Trophoblast cell (in vitro differentiated cells and primary cell): ENCODE results near the gene RIMS1.

Source experiments
- DNase-seq, 2 donors: peaks; one replicate each; pipeline ENCODE4 v3.0.0-alpha.2; 2016
- H2AFZ ChIP-seq: 2 replicates; pipeline ENCODE4 v1.6.1; 2013; ENCODE audit warnings: low read length, moderate library complexity, mild to moderate bottlenecking; ENCODE audit not compliant: insufficient read depth, poor library complexity
- H2AK5ac ChIP-seq: 2 replicates; pipeline ENCODE4 v1.6.1; 2013; ENCODE audit warnings: mild to moderate bottlenecking, low read length
- H2BK120ac ChIP-seq: 2 replicates; pipeline ENCODE4 v1.6.1; 2013; ENCODE audit warnings: low read length, mild to moderate bottlenecking, moderate library complexity; ENCODE audit not compliant: insufficient read depth, poor library complexity
- H2BK12ac ChIP-seq: 2 replicates; pipeline ENCODE4 v1.6.1; 2013; ENCODE audit warnings: mild to moderate bottlenecking, low read length, moderate library complexity
- H2BK5ac ChIP-seq: 2 replicates; pipeline ENCODE4 v1.6.1; 2013; ENCODE audit warnings: low read length, low read depth, moderate library complexity, mild to moderate bottlenecking; ENCODE audit not compliant: poor library complexity
- H3K14ac ChIP-seq: 2 replicates; pipeline ENCODE4 v1.6.1; 2013; ENCODE audit warnings: mild to moderate bottlenecking, low read length
- H3K18ac ChIP-seq: 2 replicates; pipeline ENCODE4 v1.6.1; 2013; ENCODE audit warnings: mild to moderate bottlenecking, low read length
- H3K23ac ChIP-seq: 2 replicates; pipeline ENCODE4 v1.6.1; 2013; ENCODE audit warnings: low read length
- H3K27ac ChIP-seq: 2 replicates; pipeline ENCODE4 v1.5.1; 2013; ENCODE audit warnings: low read depth, mild to moderate bottlenecking, inconsistent platforms, low read length, moderate library complexity
- H3K27me3 ChIP-seq: 2 replicates; pipeline ENCODE4 v1.6.1; 2013; ENCODE audit warnings: inconsistent platforms, mild to moderate bottlenecking, low read length, moderate library complexity; ENCODE audit not compliant: insufficient read depth
- H3K36me3 ChIP-seq, 2 experiments: 1 replicate in 1 of 2; 2 replicates in 1 of 2; pipeline ENCODE4 v1.6.1; 2013; ENCODE audit warnings: low read length in 2 of 2, mild to moderate bottlenecking in 2 of 2, moderate library complexity in 1 of 2; ENCODE audit not compliant: insufficient read depth in 2 of 2, control insufficient read depth in 1 of 2
- H3K4ac ChIP-seq: 2 replicates; pipeline ENCODE4 v1.6.1; 2013; ENCODE audit warnings: low read depth, mild to moderate bottlenecking, low read length, moderate library complexity
- H3K4me1 ChIP-seq, 2 experiments: 1 replicate in 1 of 2; 2 replicates in 1 of 2; pipeline ENCODE4 v1.6.1; 2013; ENCODE audit warnings: low read length in 2 of 2, mild to moderate bottlenecking in 2 of 2, moderate library complexity in 1 of 2; ENCODE audit not compliant: insufficient read depth in 2 of 2, control insufficient read depth in 1 of 2
- H3K4me2 ChIP-seq: 2 replicates; pipeline ENCODE4 v1.6.1; 2013; ENCODE audit warnings: inconsistent platforms, mild to moderate bottlenecking, low read length, moderate library complexity
- H3K4me3 ChIP-seq: 2 replicates; pipeline ENCODE4 v1.5.1; 2013; ENCODE audit warnings: mild to moderate bottlenecking, low read depth, low read length, inconsistent platforms
- H3K79me1 ChIP-seq: one replicate; pipeline ENCODE4 v1.6.1; 2013; ENCODE audit warnings: low read length
- H3K79me2 ChIP-seq: 2 replicates; pipeline ENCODE4 v1.6.1; 2013; ENCODE audit warnings: low read length, mild to moderate bottlenecking; ENCODE audit not compliant: control insufficient read depth, insufficient read depth, poor library complexity
- H3K9ac ChIP-seq: 2 replicates; pipeline ENCODE4 v1.6.1; 2013; ENCODE audit warnings: mild to moderate bottlenecking, low read length
- H3K9me3 ChIP-seq: 2 replicates; pipeline ENCODE4 v1.6.1; 2013; ENCODE audit warnings: low read depth, mild to moderate bottlenecking, control low read depth, inconsistent platforms, low read length; ENCODE audit not compliant: insufficient read depth
- H4K12ac ChIP-seq: 2 replicates; pipeline ENCODE4 v1.6.1; 2013; ENCODE audit warnings: low read depth, mild to moderate bottlenecking, low read length, moderate library complexity
- H4K8ac ChIP-seq: 2 replicates; pipeline ENCODE4 v1.6.1; 2013; ENCODE audit warnings: low read depth, mild to moderate bottlenecking, low read length, moderate library complexity
- H4K91ac ChIP-seq: one replicate; pipeline ENCODE4 v1.6.1; 2013; ENCODE audit warnings: low read depth, mild to moderate bottlenecking, low read length, moderate library complexity
- WGBS: extraction: QIAGEN DNeasy Blood & Tissue Kit; methylation state at CpG from one replicate; pipeline ENCODE4 v1.1.7; 2013; ENCODE audit warnings: missing lambda C conversion rate; ENCODE audit not compliant: insufficient read length, insufficient coverage; ENCODE audit errors: extremely low coverage; 5-methylcytosine and 5-hydroxymethylcytosine counted together

RIMS1 gene

GRCh38 chr6:72078096-72078495, 191.7 kb downstream of the RIMS1 start:
- Histone ChIP-seq H2BK5ac (no peak overlapping the region), H4K91ac (no peak overlapping the region), H3K9ac (no peak overlapping the region), H2BK120ac (no peak overlapping the region), H2BK12ac (no peak overlapping the region), H3K14ac (no peak overlapping the region), H3K4me2 (no peak overlapping the region), H3K9me3 (no peaks in the 10 kb centered on the region), H3K79me2 (no peaks in the 10 kb centered on the region), H3K27me3 (no peaks in the 10 kb centered on the region), H3K79me1 (no peaks in the 10 kb centered on the region), H3K27ac (no peak overlapping the region), H3K4me3 (no peak overlapping the region), H3K23ac (no peak overlapping the region), H4K8ac (no peak overlapping the region), H3K18ac (no peak overlapping the region), H4K12ac (no peak overlapping the region), H3K4ac (no peak overlapping the region), H3K4me1 (no peaks in the 10 kb centered on the region), H3K36me3 (no peaks in the 10 kb centered on the region), H2AFZ (no peak overlapping the region), H2AK5ac (no peak overlapping the region)
- no CpG with 5 or more reads among the region's 1 CpG for WGBS
- DNase-seq: no peak

- H3K36me3 ChIP-seq: no peaks in the 10 kb centered on the region
- no CpG with 5 or more reads among the region's 2 CpGs for WGBS
- no peak overlapping the region for H2AFZ ChIP-seq
- H3K14ac ChIP-seq: no peak overlapping the region
- no peak for DNase-seq
- no peak overlapping the region for H3K18ac ChIP-seq
- no peak overlapping the region for H2BK12ac ChIP-seq
- no peak overlapping the region for H3K9ac ChIP-seq
- no peak overlapping the region for H4K12ac ChIP-seq
- no peak overlapping the region for H2BK5ac ChIP-seq
- no peaks in the 10 kb centered on the region for H3K79me2 ChIP-seq
- H2AK5ac ChIP-seq: no peak overlapping the region
- no peak overlapping the region for H3K4ac ChIP-seq
- H3K4me1 ChIP-seq: no peaks in the 10 kb centered on the region
- H3K23ac ChIP-seq: no peak overlapping the region
- no peak overlapping the region for H3K27ac ChIP-seq
- H3K4me2 ChIP-seq: no peak overlapping the region
- no peak overlapping the region for H3K4me3 ChIP-seq
- H3K27me3 ChIP-seq: no peaks in the 10 kb centered on the region
- H4K8ac ChIP-seq: no peak overlapping the region
- no peak overlapping the region for H2BK120ac ChIP-seq
- no peaks in the 10 kb centered on the region for H3K79me1 ChIP-seq
- H4K91ac ChIP-seq: no peak overlapping the region
- no peaks in the 10 kb centered on the region for H3K9me3 ChIP-seq
These were observed 194.1 kb downstream of the RIMS1 start for GRCh38 chr6:72080260-72080941.

- H4K12ac ChIP-seq: no peak overlapping the region
- no peak overlapping the region for H4K91ac ChIP-seq
- H2BK120ac ChIP-seq: no peak overlapping the region
- H4K8ac ChIP-seq: no peak overlapping the region
- H2BK5ac ChIP-seq: no peak overlapping the region
- H3K23ac ChIP-seq: no peak overlapping the region
- no peak overlapping the region for H2AFZ ChIP-seq
- no peaks in the 10 kb centered on the region for H3K36me3 ChIP-seq
- H3K79me1 ChIP-seq: no peaks in the 10 kb centered on the region
- no peak overlapping the region for H2AK5ac ChIP-seq
- no peak overlapping the region for H3K14ac ChIP-seq
- H3K9me3 ChIP-seq: no peaks in the 10 kb centered on the region
- no peak overlapping the region for H3K4ac ChIP-seq
- H3K4me2 ChIP-seq: no peak overlapping the region
- no peaks in the 10 kb centered on the region for H3K79me2 ChIP-seq
- no peak overlapping the region for H3K4me3 ChIP-seq
- no peaks in the 10 kb centered on the region for H3K27me3 ChIP-seq
- DNase-seq: no peak
- H3K27ac ChIP-seq: no peak overlapping the region
- no peaks in the 10 kb centered on the region for H3K4me1 ChIP-seq
- H3K18ac ChIP-seq: no peak overlapping the region
- no peak overlapping the region for H3K9ac ChIP-seq
- H2BK12ac ChIP-seq: no peak overlapping the region
These were observed 195.5 kb downstream of the RIMS1 start for GRCh38 chr6:72081871-72082270.

GRCh38 chr6:72083976-72084375, 197.6 kb downstream of the RIMS1 start:
- H4K91ac ChIP-seq: no peak overlapping the region
- H3K9ac ChIP-seq: no peak overlapping the region
- no peaks in the 10 kb centered on the region for H3K4me1 ChIP-seq
- no peak overlapping the region for H4K12ac ChIP-seq
- H3K23ac ChIP-seq: no peak overlapping the region
- H3K4me3 ChIP-seq: no peak overlapping the region
- DNase-seq: no peak
- no peak overlapping the region for H2AK5ac ChIP-seq
- no peaks in the 10 kb centered on the region for H3K79me1 ChIP-seq
- no peak overlapping the region for H2BK12ac ChIP-seq
- H4K8ac ChIP-seq: no peak overlapping the region
- H2AFZ ChIP-seq: no peak overlapping the region
- no peak overlapping the region for H3K4ac ChIP-seq
- no peak overlapping the region for H3K4me2 ChIP-seq
- no peak overlapping the region for H2BK5ac ChIP-seq
- no peak overlapping the region for H3K27ac ChIP-seq
- no CpG with 5 or more reads among the region's 1 CpG for WGBS
- no peak overlapping the region for H3K14ac ChIP-seq
- H2BK120ac ChIP-seq: no peak overlapping the region
- H3K36me3 ChIP-seq: no peaks in the 10 kb centered on the region
- no peak overlapping the region for H3K18ac ChIP-seq
- H3K27me3 ChIP-seq: no peaks in the 10 kb centered on the region
- H3K9me3 ChIP-seq: no peaks in the 10 kb centered on the region
- no peaks in the 10 kb centered on the region for H3K79me2 ChIP-seq
